Measurements from ENCODE around the gene NAT10.
"Not testable (repeated sequence)": the region's sequence is repeated elsewhere in the genome, so short reads cannot be mapped to it uniquely, and the experiment has no call there.

Gene NAT10

GRCh38 chr11:34167961-34168360 is 62.5 kb downstream of the NAT10 start:
- DNase-seq (ENCODE audit: low read depth, low spot score) = no peak

DNA sequence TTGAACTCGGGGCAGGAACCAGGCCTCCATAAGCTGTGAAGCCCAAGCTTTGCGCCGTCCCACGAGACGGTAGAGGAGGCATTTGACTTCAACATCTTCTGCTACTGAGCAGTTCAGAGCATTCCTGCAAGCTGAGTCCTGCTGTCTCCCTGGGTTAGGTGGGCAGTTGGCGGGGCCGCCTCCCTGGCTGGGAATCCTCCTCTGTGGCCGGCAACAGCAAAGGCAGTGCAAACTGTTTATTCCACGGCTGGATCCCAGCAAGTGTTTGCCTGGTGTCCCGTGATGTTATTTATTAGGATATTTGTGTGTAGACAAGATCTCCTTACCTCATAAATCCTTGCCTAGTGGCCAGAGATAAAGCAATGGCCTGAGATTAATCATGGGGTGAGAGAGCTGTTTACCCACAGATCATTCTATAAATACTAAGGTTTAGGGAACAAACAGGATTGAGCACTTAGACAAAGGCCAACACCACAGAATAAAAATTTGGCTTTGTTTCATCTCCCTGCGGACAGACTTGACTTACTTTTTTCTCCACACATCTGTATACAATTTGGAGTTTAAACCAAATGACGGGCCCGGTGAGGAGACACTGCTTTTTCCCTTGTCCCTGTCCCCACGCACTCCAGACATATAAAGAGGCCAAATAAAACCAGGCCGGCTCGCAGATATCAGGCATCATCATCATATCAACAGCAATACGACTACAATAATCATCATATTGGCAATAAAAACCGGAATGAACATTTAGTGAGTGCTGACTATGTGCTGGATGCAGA is 63.4 kb downstream of the NAT10 start:
- DNase-seq (ENCODE audit: low read depth, low spot score) = peak; percentile 58

DNA sequence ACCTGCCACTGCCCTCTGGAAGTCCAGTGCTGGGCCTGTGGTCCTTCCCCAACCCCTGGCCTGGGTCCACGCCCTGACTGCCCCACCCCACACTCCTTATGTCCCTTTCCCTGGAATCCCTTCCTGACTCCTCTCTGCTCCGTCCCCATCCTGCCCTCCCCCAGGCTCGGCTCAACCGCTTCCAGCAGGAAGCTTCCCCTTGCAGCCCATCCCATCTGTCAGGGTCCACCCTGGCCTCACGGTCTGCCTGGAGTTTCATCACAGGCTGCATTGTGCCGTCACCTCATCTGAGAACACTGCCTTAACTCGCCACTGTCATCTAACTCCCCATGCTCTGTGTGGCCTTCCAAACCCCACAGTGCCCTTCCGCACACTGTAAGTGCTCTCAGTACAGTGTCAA is 64.3 kb downstream of the NAT10 start:
- DNase-seq (ENCODE audit: low read depth, low spot score) = no peak

DNA sequence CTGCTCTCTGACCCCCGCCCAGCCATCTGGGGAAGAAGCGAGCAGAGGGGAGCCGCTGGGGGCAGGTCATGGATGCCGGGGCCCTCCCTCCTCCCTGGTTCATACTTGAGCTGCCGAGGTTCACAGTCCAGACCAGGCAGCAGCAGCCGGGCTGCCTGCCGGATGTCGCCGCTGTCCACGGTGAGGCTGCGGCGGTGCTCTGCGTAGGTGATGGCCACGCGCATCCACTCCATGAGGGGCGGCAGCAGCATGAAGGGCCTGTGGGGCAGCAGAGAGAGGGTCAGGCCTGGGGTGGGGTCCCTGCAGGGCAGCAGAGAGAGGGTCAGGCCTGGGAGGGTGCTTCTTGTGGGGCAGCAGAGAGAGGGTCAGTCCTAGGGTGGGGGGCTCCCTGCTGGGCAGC is 67.6 kb downstream of the NAT10 start:
- no peak for DNase-seq (ENCODE audit: low read depth, low spot score)

DNA sequence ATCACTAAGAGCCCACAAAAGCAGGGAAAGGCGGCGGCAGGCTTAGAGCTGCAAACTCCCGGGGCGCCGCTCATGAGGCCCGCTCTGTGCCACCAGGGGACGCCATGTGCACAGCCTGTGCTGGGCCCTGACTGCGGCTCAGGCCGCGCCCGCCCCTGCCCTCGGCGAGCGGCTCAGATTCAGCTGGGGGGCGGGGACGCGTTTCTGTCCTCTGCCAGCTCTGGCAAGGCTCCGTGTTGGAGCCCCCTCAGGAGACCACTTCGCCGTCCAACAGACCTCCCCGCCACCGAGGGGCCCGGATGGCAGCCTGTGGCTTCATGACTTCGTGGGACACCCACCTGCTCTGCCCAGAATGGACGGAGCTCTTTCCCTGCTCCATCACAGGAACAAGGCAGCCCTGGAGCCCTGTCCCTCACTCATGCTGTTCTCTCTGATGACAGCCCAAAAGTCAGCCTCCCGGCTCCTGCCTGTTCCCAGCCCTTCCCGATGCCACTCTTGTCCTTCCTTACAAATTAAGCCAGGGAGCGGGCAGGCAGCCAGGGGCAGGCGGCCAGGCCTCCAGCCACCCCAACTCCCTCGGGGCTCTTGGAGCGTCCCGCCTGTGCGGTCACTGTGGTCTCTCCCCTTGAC is 69.1 kb downstream of the NAT10 start:
- DNase-seq (ENCODE audit: low read depth, low spot score) = peak; percentile 92

DNA sequence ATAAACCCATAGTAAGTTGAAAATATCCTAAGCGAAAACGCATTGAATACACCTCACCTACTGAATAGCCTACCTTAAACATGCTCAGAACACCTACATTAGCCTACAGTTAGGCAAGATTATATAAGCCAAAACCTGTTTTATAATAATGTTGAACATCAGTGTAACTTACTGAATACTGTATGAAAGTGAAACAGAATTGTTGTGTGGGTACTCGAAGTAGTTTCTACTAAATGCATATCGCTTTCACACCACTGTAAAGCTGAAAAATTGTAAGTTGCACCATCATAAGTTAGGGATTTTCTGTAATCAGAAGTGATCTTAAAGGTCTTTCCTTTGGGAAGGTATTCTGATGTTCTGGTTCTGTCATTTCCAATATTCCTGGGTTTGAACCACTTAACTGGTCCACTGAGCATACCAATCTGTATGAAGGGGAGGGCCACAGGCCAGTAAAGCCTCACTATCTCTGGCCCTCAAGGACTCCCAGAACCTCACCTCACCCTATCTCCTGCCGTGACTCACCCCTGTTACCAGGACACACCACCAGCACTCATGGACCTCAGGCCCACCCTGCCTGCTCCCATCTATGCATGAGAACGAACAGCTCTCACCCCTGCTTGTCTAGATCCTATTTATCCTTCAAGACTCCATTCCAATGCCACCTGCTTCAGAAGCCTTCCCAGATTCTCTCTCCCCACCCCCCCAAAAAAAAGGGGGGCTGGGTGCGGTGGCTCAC is 70.0 kb downstream of the NAT10 start:
- DNase-seq (ENCODE audit: low read depth, low spot score) = no peak

DNA sequence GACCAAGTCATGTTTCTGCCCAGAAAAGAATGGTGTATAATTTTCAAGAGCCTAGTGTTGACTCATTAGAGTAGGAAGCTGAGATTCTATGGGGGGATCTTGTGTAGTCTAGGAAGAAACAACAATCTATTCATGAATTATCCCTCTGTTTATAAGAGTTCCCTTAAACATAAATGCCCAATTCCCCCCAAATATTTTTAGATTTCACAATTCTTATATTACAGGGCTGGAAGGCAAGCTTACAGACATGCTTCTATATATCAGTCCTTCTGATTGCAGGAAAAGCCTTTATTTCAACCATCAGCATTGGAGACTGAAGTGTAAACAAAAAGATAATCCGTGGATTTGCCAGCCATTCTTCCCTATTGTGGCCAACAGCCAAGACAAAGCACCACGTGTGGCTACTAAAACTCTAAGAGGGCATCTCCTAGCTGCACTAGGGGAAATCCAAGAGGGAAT is 71.4 kb downstream of the NAT10 start:
- no peak for DNase-seq (ENCODE audit: low read depth, low spot score)

- DNase-seq (ENCODE audit: low read depth, low spot score) = no peak
These were observed 72.9 kb downstream of the NAT10 start for GRCh38 chr11:34178209-34178821.

GRCh38 chr11:34179026-34179675 is 73.7 kb downstream of the NAT10 start:
- DNase-seq (ENCODE audit: low read depth, low spot score) = no peak

GRCh38 chr11:34180040-34180813 is 74.8 kb downstream of the NAT10 start:
- no peak for DNase-seq (ENCODE audit: low read depth, low spot score)

DNA sequence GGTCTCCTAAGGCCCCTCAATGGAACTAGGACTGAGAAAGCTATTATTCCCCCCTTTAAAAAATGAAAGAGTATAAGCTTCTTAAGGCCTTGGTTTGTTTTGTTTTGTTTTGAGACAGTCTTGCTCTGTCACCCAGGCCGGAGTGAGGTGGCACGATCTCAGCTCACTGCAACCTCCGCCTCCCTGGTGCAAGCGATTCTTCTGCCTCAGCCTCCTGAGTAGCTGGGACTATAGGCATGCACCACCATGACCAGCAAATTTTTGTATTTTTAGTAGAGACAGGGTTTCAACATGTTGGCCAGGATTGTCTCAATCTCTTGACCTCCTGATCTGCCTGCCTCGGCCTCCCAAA is 75.4 kb downstream of the NAT10 start:
- DNase-seq (ENCODE audit: low read depth, low spot score) = not testable (repeated sequence)

DNA sequence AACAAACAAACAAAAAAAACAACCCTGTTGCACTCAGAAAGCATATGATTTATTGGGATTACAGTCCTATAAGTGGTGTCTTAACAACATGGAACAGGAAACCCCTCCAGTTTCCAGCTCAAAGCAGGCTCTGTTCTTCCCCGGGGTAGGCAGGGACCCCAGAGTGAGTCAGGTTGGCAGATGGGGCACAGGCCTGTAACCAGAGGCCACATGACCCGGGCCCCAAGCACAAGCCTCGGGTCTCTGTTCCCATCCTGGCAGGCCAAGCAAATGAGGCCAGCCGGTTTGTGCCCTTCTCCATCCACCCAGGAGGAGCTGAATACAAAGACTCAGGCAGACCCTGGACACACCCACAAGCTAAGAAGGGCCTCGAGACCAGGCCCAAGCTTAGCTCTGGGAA is 75.8 kb downstream of the NAT10 start:
- no peak for DNase-seq (ENCODE audit: low read depth, low spot score)

DNA sequence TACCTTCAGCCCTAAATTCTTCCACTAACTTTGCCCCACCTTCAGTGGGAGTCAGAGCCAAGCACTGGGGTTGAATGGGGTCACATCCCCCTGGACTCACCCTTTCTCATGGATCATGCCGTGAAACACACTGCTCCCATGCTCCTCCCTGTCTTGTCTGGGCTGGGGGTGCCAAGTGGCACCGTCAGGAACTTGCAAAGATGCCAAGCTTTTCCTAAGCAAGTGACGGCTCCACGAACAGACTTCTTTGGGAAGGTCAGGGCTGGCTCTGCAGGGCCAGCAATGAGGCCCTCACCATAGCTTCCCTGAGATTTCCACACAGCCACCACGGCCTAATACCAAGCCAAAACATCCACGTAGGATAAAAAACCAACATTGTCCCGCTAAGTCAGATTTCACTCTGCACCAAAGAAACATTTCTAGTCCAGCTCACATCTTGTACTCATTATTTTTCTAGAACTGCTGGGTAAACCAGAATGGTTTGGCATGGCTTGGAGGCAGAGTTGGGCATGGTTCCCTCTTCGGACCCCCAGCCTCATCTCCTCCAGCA is 76.5 kb downstream of the NAT10 start:
- no peak for DNase-seq (ENCODE audit: low read depth, low spot score)

DNA sequence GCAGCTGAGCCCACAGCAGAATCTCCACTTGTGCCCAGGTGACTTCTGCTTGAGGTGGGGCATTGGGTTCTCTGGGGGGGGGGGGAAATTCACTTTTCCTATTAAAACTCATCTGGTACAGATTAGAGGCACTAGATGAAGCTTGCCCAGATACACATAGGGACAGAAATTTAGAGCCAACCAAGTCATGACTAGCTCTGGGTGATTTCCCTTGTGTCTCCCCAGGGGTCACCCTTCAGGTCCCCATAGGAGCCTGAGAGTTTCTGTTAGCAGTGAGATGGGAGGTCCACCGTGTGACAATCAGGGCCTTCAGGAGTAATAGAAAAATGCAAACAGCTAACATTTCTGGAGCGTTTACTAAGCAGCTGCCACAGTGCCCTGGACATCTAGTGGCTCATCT is 77.0 kb downstream of the NAT10 start:
- no peak for DNase-seq (ENCODE audit: low read depth, low spot score)

GRCh38 chr11:34182921-34183685 is 77.7 kb downstream of the NAT10 start:
- DNase-seq (ENCODE audit: low read depth, low spot score) = no peak

GRCh38 chr11:34183848-34184391 is 78.5 kb downstream of the NAT10 start:
- no peak for DNase-seq (ENCODE audit: low read depth, low spot score)

- no peak for DNase-seq (ENCODE audit: low read depth, low spot score)
These were observed 79.1 kb downstream of the NAT10 start for GRCh38 chr11:34184505-34185015.

DNA sequence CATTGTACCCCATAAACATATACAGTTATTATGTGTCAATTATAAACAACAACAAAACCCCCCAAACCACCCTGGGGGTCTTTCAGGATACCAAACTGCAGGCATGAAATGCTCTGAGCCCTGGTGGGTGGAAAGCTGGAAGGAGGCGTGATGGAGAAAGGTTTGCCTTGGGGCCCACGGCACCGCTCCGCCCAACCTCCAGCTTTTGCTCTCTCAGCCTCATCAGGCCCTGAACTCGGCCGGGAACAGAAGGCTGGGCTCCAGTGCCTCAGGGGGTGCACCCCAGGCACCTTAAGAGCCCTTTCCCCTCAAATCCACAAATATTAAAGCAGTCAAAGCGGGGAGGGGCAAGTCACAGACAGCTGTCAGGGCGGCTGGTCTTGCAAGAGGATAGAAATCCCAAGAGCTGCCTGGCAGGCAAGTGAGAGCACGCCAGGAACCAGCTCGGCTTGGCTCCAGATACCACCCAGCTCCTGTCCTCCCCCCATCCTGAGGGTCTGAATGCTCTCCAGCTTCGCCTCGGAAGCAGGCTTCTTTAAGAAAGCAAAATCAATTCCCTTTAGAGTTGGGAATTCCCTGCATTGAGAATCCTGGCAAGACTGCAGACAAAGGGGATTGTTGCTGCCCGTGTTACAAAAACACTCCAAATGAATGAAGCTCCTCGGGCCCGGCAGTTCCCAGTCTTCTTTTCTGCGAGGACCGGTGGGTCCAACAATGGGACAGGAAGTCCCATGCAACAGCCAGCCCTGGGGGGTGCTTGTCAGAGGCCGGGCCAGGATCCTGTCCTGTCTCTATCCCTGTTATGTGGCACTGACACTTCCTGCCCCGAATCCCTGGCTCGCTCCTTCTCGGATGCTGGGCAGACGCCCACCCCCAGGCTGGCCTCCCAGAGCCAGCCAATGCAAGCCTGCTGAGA is 80.8 kb downstream of the NAT10 start:
- DNase-seq (ENCODE audit: low read depth, low spot score) = peak; percentile 67
